GM23338 (cell line): ENCODE results near the gene TMPRSS11D. TPM values are rescaled to one million over a fixed set of nuclear protein-coding genes. Genes with fewer than 3 reads are reported as not detected.

Experiments used
- ATAC-seq: fragments of 200-7000 bp; cut with Tn5 transposase; 3 replicates; pipeline ENCODE4 v1.9.1; 2020
- DNase-seq: peaks from one replicate; pipeline ENCODE4 v3.0.0-alpha.2; 2015; ENCODE audit warnings: low spot score
- H2AFZ ChIP-seq: fragments of 200-600 bp; sonication (generic); 2 replicates; pipeline ENCODE4 v1.8.0; 2016; ENCODE audit warnings: antibody characterized with exemption, mild to moderate bottlenecking, moderate library complexity
- H3F3A ChIP-seq: fragments of 200-600 bp; sonication (generic); replicated peaks from 2 replicates; pipeline ENCODE4 v1.8.0; 2017; ENCODE audit warnings: antibody characterized with exemption, mixed run types, low read depth
- H3K27ac ChIP-seq: fragments of 200-600 bp; sonication (generic); 2 replicates; pipeline ENCODE4 v1.6.1; 2016; ENCODE audit warnings: low read depth
- H3K27me3 ChIP-seq: fragments of 200-600 bp; sonication (generic); 2 replicates; pipeline ENCODE4 v1.8.0; 2016; ENCODE audit warnings: mild to moderate bottlenecking, mixed run types, moderate library complexity; ENCODE audit not compliant: insufficient read depth
- H3K36me3 ChIP-seq: fragments of 200-600 bp; sonication (generic); 2 replicates; pipeline ENCODE4 v1.8.0; 2016; ENCODE audit warnings: mild to moderate bottlenecking; ENCODE audit not compliant: insufficient read depth
- H3K4me1 ChIP-seq: fragments of 200-600 bp; sonication (generic); 2 replicates; pipeline ENCODE4 v1.8.0; 2016; ENCODE audit warnings: mild to moderate bottlenecking, moderate library complexity; ENCODE audit not compliant: insufficient read depth
- H3K4me2 ChIP-seq: fragments of 200-600 bp; sonication (generic); 2 replicates; pipeline ENCODE4 v1.7.1; 2017; ENCODE audit warnings: mixed run types
- H3K4me3 ChIP-seq: fragments of 200-600 bp; sonication (generic); 2 replicates; pipeline ENCODE4 v1.6.1; 2016; ENCODE audit warnings: mixed run types
- H3K79me2 ChIP-seq: fragments of 200-600 bp; sonication (generic); replicated peaks from 2 replicates; pipeline ENCODE4 v1.8.0; 2017; ENCODE audit warnings: mild to moderate bottlenecking; ENCODE audit not compliant: insufficient read depth
- H3K9me2 ChIP-seq: fragments of 200-600 bp; sonication (generic); 2 replicates; pipeline ENCODE4 v1.8.0; 2017; ENCODE audit not compliant: insufficient read depth
- H4K20me1 ChIP-seq: fragments of 200-600 bp; sonication (generic); replicated peaks from 2 replicates; pipeline ENCODE4 v1.8.0; 2017; ENCODE audit warnings: mild to moderate bottlenecking; ENCODE audit not compliant: insufficient read depth
- H3K27ac Mint-ChIP-seq: 2 replicates; pipeline ENCODE4 v1.8.0; 2020; ENCODE audit warnings: inconsistent platforms, mild to moderate bottlenecking, moderate library complexity, mixed read lengths
- H3K27me3 Mint-ChIP-seq: 3 replicates; pipeline ENCODE4 v1.8.0; 2022; ENCODE audit warnings: low read depth, mild to moderate bottlenecking, moderate library complexity, mixed read lengths, inconsistent platforms; ENCODE audit not compliant: insufficient read depth, poor library complexity
- H3K36me3 Mint-ChIP-seq: 3 replicates; pipeline ENCODE4 v1.8.0; 2021; ENCODE audit warnings: low read depth, mild to moderate bottlenecking, inconsistent platforms, moderate library complexity, mixed read lengths
- H3K4me1 Mint-ChIP-seq: 3 replicates; pipeline ENCODE4 v1.8.0; 2020; ENCODE audit warnings: mild to moderate bottlenecking, inconsistent platforms, mixed read lengths
- H3K4me3 Mint-ChIP-seq: 3 replicates; pipeline ENCODE4 v1.8.0; 2021; ENCODE audit warnings: moderate library complexity, mild to moderate bottlenecking, inconsistent platforms, mixed read lengths
- H3K9me3 Mint-ChIP-seq: 3 replicates; pipeline ENCODE4 v1.8.0; 2020; ENCODE audit warnings: moderate library complexity, mild to moderate bottlenecking, inconsistent platforms, mixed read lengths
- CREB1 ChIP-seq: fragments of 250-450 bp; sonication (Bioruptor Pico); IDR thresholded peaks from 2 replicates; pipeline ENCODE4 v1.5.0; 2020; ENCODE audit warnings: low read depth, mild to moderate bottlenecking, moderate library complexity
- JUNB ChIP-seq: IDR thresholded peaks from one replicate; pipeline ENCODE4 v1.6.1; 2016; ENCODE audit warnings: antibody characterized with exemption; ENCODE audit not compliant: unreplicated experiment
- NANOG ChIP-seq: IDR thresholded peaks from 2 replicates; pipeline ENCODE4 v1.6.1; 2016; ENCODE audit warnings: antibody characterized with exemption, borderline replicate concordance
- POLR2AphosphoS5 ChIP-seq: IDR thresholded peaks from 2 replicates; pipeline ENCODE4 v1.6.1; 2016; ENCODE audit warnings: antibody characterized with exemption, low read depth
- STAT1 ChIP-seq: IDR thresholded peaks from one replicate; pipeline ENCODE4 v1.6.1; 2016; ENCODE audit warnings: antibody characterized with exemption; ENCODE audit not compliant: unreplicated experiment
- ZNF114 ChIP-seq: fragments of 250-450 bp; sonication (Bioruptor Pico); IDR thresholded peaks from 2 replicates; pipeline ENCODE4 v1.5.0; 2020; ENCODE audit warnings: mild to moderate bottlenecking, moderate library complexity
- polyA plus RNA-seq: library from polyadenylated mRNA; unstranded; fragments of >200 nt; fragmentation: Nextera tagmentation; extraction: Ambion mirVana; gene quantifications from 2 replicates; pipeline ENCODE4 v1.2.1, GENCODE V29; 2016
- total RNA-seq: library from RNA; depleted of rRNA; stranded (reverse); fragments of >200 nt; shearing (Covaris generic); gene quantifications from 2 replicates; pipeline ENCODE4 v1.2.3, GENCODE V29; 2014
- TF ChIP-seq, protein P1 (sequence below), 2 experiments: fragments of 200-600 bp in 1 of 2; sonication (generic) in 1 of 2; conservative IDR thresholded peaks; 2 replicates each; pipeline versions ENCODE4 v1.5.1 to v1.6.1; 2016 to 2017; ENCODE audit warnings: antibody characterized with exemption in 2 of 2, low read depth in 2 of 2, mild to moderate bottlenecking in 2 of 2, moderate library complexity in 1 of 2
- TF ChIP-seq, protein P2 (sequence below): IDR thresholded peaks from one replicate; pipeline ENCODE4 v1.6.1; 2018; ENCODE audit warnings: antibody characterized with exemption; ENCODE audit not compliant: unreplicated experiment

Gene TMPRSS11D
- total and polyA plus RNA-seq, 2 experiments from 2014 or later, result not detected

DNA sequence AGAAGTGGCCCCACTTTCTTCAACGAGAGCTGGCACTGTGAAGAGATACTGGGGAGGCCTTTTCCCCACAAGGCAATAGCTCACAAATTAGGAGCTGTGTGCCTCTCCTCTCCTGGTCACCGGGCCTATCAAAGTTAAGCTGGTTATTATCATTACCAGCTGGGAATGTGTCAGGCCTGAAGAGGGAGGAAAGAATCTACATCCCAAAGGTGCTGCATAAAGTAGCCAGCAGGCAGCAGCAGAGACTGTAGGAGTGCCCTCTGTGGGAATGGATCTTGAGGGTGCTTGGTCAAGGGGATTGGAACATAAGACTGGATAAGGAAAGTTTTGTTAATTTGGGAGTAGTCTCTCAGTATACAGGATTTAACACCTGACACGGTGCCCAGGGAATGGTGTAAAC is 9.1 kb upstream of the TMPRSS11D start:
- ATAC-seq, result peak; percentile 96
- no peak for TF ChIP-seq NANOG
- TF ChIP-seq, protein P1, sequence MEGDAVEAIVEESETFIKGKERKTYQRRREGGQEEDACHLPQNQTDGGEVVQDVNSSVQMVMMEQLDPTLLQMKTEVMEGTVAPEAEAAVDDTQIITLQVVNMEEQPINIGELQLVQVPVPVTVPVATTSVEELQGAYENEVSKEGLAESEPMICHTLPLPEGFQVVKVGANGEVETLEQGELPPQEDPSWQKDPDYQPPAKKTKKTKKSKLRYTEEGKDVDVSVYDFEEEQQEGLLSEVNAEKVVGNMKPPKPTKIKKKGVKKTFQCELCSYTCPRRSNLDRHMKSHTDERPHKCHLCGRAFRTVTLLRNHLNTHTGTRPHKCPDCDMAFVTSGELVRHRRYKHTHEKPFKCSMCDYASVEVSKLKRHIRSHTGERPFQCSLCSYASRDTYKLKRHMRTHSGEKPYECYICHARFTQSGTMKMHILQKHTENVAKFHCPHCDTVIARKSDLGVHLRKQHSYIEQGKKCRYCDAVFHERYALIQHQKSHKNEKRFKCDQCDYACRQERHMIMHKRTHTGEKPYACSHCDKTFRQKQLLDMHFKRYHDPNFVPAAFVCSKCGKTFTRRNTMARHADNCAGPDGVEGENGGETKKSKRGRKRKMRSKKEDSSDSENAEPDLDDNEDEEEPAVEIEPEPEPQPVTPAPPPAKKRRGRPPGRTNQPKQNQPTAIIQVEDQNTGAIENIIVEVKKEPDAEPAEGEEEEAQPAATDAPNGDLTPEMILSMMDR (conservative IDR thresholded peaks at IDR 0.05; ENCODE audit: low read depth in 2 of 2), result peak; percentile 47 to 70
- DNase-seq, result peak; percentile 56
- no peaks in the 10 kb centered on the region for H3K79me2 ChIP-seq
- Mint-ChIP-seq H3K27ac (peak overlapping the region; percentile 19; the same call in 1 of the 2 replicates), H3K9me3 (peaks cover 8% of the 10 kb centered on the region; the same call in 1 of the 3 replicates), H3K4me1 (peaks cover 5% of the 10 kb centered on the region; the same call in 2 of the 3 replicates), H3K36me3 (no peaks in the 10 kb centered on the region), H3K4me3 (no peak overlapping the region), H3K27me3 (peaks cover 4% of the 10 kb centered on the region)
- no peak overlapping the region for H3K4me2 ChIP-seq
- no peak overlapping the region for H3K4me3 ChIP-seq
- no peak overlapping the region for H3K27ac ChIP-seq
- H3K27me3 ChIP-seq, result no peaks in the 10 kb centered on the region
- H3K4me1 ChIP-seq, result no peaks in the 10 kb centered on the region
- no peaks in the 10 kb centered on the region for H3K36me3 ChIP-seq
- H4K20me1 ChIP-seq, result no peaks in the 10 kb centered on the region
- no peaks in the 10 kb centered on the region for H3F3A ChIP-seq
- no peak overlapping the region for H2AFZ ChIP-seq
- no peaks in the 10 kb centered on the region for H3K9me2 ChIP-seq

DNA sequence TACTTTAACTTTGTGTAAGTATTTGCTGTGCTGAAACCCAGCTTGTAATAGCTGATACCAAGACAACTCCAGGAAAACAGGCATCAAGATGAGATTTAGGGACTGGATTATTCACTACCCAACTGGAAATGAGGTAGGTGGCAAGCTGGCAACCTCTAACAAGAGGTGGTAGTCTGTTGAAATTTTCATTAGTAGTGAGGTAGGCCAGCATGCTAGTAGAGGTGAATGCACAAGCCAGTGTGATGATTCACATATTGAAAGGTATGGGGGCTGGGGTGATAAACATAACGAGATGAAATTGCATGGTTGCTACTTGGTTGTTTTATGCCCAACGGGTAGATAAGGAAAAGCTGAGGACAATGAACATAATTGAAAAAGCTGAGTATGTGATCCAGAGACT is 8.5 kb upstream of the TMPRSS11D start:
- H3K4me2 ChIP-seq, result no peak overlapping the region
- Mint-ChIP-seq H3K27ac (no peak overlapping the region), H3K36me3 (no peaks in the 10 kb centered on the region), H3K9me3 (peaks cover 8% of the 10 kb centered on the region; the same call in 1 of the 3 replicates), H3K4me1 (peaks cover 5% of the 10 kb centered on the region; the same call in 2 of the 3 replicates), H3K4me3 (no peak overlapping the region), H3K27me3 (peaks cover 4% of the 10 kb centered on the region)
- H3K27me3 ChIP-seq, result no peaks in the 10 kb centered on the region
- no peaks in the 10 kb centered on the region for H3K9me2 ChIP-seq
- DNase-seq (no peak), ATAC-seq (no peak)
- no peak overlapping the region for H2AFZ ChIP-seq
- H3K27ac ChIP-seq, result no peak overlapping the region
- no peaks in the 10 kb centered on the region for H3K79me2 ChIP-seq
- no peaks in the 10 kb centered on the region for H3K4me1 ChIP-seq
- no peaks in the 10 kb centered on the region for H3K36me3 ChIP-seq
- H3F3A ChIP-seq, result no peaks in the 10 kb centered on the region
- no peak overlapping the region for H3K4me3 ChIP-seq
- no peaks in the 10 kb centered on the region for H4K20me1 ChIP-seq
- TF ChIP-seq JUNB, result no peak
- no peak for TF ChIP-seq STAT1
- TF ChIP-seq, protein P2, sequence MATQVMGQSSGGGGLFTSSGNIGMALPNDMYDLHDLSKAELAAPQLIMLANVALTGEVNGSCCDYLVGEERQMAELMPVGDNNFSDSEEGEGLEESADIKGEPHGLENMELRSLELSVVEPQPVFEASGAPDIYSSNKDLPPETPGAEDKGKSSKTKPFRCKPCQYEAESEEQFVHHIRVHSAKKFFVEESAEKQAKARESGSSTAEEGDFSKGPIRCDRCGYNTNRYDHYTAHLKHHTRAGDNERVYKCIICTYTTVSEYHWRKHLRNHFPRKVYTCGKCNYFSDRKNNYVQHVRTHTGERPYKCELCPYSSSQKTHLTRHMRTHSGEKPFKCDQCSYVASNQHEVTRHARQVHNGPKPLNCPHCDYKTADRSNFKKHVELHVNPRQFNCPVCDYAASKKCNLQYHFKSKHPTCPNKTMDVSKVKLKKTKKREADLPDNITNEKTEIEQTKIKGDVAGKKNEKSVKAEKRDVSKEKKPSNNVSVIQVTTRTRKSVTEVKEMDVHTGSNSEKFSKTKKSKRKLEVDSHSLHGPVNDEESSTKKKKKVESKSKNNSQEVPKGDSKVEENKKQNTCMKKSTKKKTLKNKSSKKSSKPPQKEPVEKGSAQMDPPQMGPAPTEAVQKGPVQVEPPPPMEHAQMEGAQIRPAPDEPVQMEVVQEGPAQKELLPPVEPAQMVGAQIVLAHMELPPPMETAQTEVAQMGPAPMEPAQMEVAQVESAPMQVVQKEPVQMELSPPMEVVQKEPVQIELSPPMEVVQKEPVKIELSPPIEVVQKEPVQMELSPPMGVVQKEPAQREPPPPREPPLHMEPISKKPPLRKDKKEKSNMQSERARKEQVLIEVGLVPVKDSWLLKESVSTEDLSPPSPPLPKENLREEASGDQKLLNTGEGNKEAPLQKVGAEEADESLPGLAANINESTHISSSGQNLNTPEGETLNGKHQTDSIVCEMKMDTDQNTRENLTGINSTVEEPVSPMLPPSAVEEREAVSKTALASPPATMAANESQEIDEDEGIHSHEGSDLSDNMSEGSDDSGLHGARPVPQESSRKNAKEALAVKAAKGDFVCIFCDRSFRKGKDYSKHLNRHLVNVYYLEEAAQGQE, result no peak
- no peak for TF ChIP-seq ZNF114 (CRISPR knock-in tag)
- no peak for TF ChIP-seq POLR2AphosphoS5
- no peak for TF ChIP-seq CREB1 (CRISPR knock-in tag)
- TF ChIP-seq, protein P1 (conservative IDR thresholded peaks at IDR 0.05; ENCODE audit: low read depth in 2 of 2), result no peak
